GF-D8 (cell line): ENCODE results near the gene KPNA3.
"Not testable (repeated sequence)": the region's sequence is repeated elsewhere in the genome, so short reads cannot be mapped to it uniquely, and the experiment has no call there.

Experiments
- DNase-seq: peaks from one replicate; lab custom pipeline; 2025; lab: John Stamatoyannopoulos, UW

KPNA3 gene

GRCh38 chr13:49792550-49793324, at the start of gene KPNA3:
TSS of gene KPNA3 (minus strand) at chr13:49792682. CDS start at chr13:49792506, 176 bp downstream.
- peak; percentile 96 for DNase-seq

GRCh38 chr13:49841964-49842363, 49.5 kb upstream of the KPNA3 start:
- DNase-seq, result no peak

- no peak for DNase-seq
Measured at GRCh38 chr13:49840675-49841074, 48.2 kb upstream of the KPNA3 start.

- no peak for DNase-seq
Measured at GRCh38 chr13:49840266-49840665, 47.8 kb upstream of the KPNA3 start.

GRCh38 chr13:49838989-49839388, 46.5 kb upstream of the KPNA3 start:
- DNase-seq, result no peak

- no peak for DNase-seq
Measured at GRCh38 chr13:49836516-49836915, 44.0 kb upstream of the KPNA3 start.

- no peak for DNase-seq
Measured at GRCh38 chr13:49833402-49833801, 40.9 kb upstream of the KPNA3 start.

- no peak for DNase-seq
Measured at GRCh38 chr13:49831455-49831854, 39.0 kb upstream of the KPNA3 start.

- DNase-seq, result no peak
Measured at GRCh38 chr13:49830721-49831120, 38.2 kb upstream of the KPNA3 start.

- no peak for DNase-seq
Measured at GRCh38 chr13:49829715-49830114, 37.2 kb upstream of the KPNA3 start.

GRCh38 chr13:49828453-49828852, 36.0 kb upstream of the KPNA3 start:
- peak; percentile 36 for DNase-seq

- no peak for DNase-seq
Measured at GRCh38 chr13:49827891-49828290, 35.4 kb upstream of the KPNA3 start.

- DNase-seq, result no peak
Measured at GRCh38 chr13:49827336-49827735, 34.9 kb upstream of the KPNA3 start.

GRCh38 chr13:49821216-49822009, 28.9 kb upstream of the KPNA3 start:
- DNase-seq, result no peak

- no peak for DNase-seq
Measured at GRCh38 chr13:49820591-49821215, 28.2 kb upstream of the KPNA3 start.

GRCh38 chr13:49816047-49816446, 23.6 kb upstream of the KPNA3 start:
- DNase-seq, result not testable (repeated sequence)

- DNase-seq, result no peak
Measured at GRCh38 chr13:49814551-49815270, 22.2 kb upstream of the KPNA3 start.

GRCh38 chr13:49812812-49813211, 20.3 kb upstream of the KPNA3 start:
- no peak for DNase-seq

- DNase-seq, result no peak
Measured at GRCh38 chr13:49811527-49811908, 19.0 kb upstream of the KPNA3 start.

GRCh38 chr13:49810567-49811526, 18.4 kb upstream of the KPNA3 start:
- DNase-seq, result no peak

- DNase-seq, result no peak
Measured at GRCh38 chr13:49807681-49808080, 15.2 kb upstream of the KPNA3 start.
